Measurements from ENCODE around the gene UTP3. TPM values are rescaled to one million over a fixed set of nuclear protein-coding genes. Genes with fewer than 3 reads are reported as not detected.
"Not testable (repeated sequence)": the region's sequence is repeated elsewhere in the genome, so short reads cannot be mapped to it uniquely, and the experiment has no call there.

Gene UTP3, protein sequence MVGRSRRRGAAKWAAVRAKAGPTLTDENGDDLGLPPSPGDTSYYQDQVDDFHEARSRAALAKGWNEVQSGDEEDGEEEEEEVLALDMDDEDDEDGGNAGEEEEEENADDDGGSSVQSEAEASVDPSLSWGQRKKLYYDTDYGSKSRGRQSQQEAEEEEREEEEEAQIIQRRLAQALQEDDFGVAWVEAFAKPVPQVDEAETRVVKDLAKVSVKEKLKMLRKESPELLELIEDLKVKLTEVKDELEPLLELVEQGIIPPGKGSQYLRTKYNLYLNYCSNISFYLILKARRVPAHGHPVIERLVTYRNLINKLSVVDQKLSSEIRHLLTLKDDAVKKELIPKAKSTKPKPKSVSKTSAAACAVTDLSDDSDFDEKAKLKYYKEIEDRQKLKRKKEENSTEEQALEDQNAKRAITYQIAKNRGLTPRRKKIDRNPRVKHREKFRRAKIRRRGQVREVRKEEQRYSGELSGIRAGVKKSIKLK
- total RNA-seq (2014; rRNA removed), result 17.7 and 33.0 TPM in 2 replicates
- polyA plus RNA-seq (2012), result 24.1 TPM

DNA sequence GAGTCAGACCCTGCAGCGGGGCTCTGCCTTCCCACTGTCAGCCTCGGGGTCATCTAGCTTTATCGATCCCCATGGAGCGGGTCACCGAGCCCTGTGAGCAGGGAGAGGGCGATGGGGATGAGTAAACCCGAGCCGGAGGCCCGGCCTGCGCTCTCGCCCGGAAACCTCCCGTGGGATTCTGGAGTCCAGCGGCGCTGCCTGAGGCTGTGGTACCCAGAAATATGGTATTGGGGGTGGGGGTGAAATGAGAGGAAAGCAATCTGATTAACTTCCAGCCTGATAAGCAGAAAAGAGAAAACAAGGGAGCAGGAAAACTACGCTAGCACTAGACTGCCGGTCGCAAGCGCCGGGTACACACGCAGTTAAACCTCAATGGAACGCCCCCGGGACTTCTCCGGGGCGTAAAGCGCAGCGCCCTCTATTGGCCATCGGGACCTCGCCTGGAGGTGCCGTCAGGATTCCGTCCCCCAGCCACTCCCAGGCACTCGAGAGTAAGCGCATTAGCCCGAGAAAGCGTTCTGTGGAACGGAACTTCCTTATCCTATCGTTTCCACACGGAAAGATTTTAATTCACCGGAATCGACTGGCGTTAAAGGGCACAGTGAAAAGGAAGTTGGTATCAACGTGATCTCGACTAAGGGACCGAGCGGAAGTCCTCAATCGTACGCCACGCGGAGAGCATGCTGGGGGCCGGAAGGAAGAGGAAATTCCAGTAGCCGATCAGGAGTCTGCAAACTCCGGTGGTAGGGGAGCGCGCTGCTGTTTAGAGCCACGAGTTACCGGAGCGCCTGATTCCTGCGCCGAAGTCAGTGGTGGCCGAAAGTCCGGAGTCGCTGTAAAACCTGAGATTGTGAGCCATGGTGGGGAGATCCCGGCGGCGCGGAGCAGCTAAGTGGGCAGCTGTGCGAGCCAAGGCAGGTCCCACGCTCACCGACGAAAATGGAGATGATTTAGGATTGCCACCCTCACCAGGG lies at the start of gene UTP3:
UTP3 (plus strand) TSS at position 712 of the 974 bp plus-strand sequence; CDS start at position 858, 146 bp downstream.
- peak; percentile 99 for DNase-seq (ENCODE audit: low read depth)

DNA sequence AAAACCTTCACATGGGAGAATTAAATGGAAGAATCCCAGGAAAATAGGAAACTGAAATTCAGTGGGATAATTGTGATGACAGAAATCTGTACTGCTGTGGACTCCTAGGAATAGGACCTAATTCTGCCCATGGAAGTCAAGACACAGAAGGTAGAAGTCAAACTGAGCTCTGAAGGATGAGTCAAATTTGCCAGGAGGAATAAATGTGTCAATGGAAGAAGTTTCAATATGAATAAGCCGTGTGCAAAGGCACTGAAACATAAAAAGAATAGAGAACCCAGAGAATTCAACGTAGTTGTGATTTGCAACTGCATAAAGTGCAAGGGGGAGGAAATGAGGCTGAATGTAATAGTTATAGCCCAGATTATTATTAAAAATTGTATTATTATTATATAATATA lies 48.1 kb upstream of the UTP3 start:
- no peak for DNase-seq (ENCODE audit: low read depth)

DNA sequence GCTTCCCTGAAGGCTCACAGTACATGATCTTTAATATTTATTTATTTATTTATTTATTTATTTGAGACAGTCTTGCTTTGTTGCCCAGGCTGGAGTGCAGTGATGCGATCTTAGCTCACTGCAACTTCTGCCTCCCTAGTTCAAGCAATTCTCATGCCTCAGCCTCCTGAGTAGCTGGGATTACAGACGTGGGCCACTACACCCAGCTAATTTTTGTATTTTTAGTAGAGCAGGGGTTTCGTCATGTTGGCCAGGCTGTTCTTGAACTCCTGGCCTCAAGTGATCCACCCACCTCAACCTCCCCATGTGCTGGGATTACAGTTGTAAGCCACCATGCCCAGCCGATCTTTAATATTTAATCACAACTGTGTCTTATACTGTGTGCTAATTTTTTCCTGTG lies 37.6 kb upstream of the UTP3 start:
- not testable (repeated sequence) for DNase-seq (ENCODE audit: low read depth)

DNA sequence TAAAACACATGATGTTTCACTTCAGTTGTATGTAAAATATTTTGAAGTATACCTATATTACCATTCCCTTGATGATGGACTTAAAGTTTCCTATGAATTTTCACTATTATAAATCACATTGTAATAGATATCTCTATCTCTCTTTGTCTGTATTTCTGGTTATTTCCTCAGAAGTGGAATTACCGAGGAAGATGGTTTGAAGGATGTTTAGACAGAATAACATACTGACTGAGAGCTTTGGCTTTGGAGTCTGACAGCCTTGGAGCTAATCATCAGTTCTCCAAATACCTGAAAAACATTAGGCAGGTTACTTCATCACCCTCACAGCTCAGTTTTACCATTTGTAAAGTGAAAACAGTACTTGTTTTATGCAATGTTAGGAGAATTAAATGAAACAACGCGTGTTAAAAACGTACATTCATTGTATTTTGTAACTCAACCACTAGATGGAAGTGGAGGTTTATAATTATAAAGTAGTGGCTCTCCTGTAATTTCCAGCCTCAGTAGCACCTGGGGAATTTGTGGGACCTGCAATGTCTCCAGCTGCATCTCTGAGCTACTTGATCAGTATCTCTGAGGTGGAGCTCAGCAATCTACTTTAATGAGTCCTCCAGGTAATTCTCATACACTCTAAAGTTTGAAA lies 36.3 kb upstream of the UTP3 start:
- DNase-seq (ENCODE audit: low read depth), result peak; percentile 26

DNA sequence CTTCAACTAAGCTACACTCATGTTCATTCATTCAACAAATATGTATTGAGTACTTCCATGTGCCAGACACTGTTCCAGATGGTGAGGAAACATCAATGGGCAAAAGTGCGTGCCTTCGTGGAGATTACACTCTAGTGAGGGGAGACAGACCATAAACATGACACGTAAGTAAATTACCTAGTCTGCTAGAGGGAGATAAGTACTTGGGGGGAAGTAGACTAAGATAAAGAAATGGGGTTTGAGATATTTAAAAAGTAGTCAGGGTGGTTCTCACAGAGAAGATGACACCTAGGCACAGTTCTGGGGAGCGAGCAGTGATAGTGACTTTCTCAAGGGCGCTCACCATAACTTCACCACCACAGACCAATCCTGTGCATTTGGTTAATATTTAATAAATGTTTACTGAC lies 33.7 kb upstream of the UTP3 start:
- no peak for DNase-seq (ENCODE audit: low read depth)

DNA sequence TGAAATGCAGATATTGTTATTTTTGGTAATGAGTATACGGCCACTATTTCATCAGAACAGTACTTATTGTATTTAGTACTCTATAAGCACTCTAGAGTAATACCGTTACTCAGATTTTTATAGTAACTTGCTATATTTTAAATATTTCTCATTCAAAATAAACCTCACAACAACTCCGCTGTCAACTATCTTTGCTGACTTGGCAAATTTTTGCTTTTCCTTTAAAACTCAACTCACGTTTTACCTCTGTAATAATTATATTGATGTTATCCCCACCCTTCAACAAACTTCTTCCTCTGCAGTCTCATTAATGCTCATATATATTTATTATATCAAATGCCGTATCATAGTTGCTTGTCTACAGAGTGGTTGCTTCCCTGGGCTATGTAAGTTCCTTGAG lies 31.0 kb upstream of the UTP3 start:
- DNase-seq (ENCODE audit: low read depth), result no peak

DNA sequence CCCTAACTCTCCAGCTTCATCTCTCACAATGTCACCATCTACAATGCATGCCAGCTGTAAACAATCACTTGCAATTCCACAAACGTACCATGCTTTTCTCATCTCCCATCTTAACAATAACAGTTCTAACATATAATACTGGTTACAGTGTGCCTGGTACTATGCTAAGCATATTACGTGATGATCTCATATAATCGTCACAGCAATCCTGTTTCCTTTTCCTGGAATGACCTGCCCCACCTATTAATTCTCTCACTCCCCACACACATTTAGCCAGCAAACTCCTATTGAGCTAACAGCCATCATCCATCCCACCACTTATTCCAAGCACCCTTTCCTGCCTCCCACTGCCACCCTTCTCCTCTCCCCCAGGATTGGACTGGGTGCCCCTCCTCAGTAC lies 29.9 kb upstream of the UTP3 start:
- DNase-seq (ENCODE audit: low read depth), result no peak

DNA sequence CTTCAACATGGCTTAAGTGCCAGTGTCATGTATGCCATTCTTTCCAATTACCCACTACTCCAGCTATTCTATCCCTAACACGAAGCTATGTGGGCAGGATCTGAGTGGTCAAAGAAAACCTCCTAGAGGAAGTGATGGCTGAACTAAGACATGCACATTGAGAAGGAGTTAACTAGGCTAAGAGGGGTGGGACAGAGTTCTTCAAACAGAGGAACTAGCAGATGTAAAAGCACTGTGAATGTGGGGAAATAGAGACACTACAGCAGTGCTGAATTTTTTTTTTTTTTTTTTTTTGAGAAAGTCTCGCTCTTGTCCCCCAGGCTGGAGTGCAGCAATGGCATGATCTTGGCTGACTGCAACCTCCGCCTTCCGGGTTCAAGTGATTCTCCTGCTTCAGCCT lies 28.2 kb upstream of the UTP3 start:
- no peak for DNase-seq (ENCODE audit: low read depth)

DNA sequence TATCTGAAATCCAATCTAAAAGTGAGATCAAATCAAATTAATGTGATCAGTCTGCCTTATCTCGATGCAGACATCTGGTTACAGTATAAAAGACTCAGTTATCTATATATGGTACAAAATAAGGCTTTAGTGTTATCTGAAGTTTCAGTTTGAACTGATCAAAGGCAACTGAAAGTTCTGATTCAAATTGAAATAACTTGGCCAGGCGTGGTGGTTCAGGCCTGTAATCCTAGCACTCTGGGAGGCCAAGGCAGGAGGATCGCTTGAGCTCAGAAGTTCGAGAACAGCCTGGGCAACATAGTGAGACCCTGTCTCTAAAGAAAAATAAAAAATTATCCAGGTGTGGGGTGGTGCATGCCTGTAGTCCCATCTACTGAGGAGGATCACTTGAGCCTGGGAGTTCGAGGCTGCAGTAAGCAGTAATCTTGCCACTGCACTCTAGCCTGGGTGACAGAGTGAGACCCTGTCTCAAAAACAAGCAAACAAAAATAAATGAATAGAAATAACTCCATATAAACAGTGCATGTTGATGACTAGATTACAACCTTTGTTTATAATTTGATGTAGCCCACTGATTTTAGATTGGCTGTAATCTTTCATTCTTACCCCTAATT lies 26.9 kb upstream of the UTP3 start:
- not testable (repeated sequence) for DNase-seq (ENCODE audit: low read depth)

DNA sequence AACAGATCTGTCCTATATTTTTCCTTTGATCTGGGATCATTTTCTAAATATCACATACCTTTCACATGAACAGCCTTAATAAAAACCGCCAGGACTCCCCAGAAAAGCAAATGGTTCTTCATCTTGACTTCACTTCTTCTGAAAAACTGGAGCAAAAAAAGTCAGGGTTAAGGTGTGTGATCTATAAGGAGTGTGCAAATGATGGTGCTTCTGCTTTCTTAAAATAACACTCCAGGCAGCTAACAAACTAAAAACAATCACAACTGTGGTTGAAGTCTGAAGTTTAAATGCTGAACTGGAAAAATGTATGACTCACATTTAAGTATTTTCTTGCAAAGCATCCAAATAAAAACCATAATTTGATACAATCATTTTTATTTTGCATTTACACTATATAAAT lies 22.0 kb upstream of the UTP3 start, which contains the start of gene JCHAIN:
JCHAIN (minus strand) TSS at position 140 of the 400 bp plus-strand sequence; CDS start at position 122, 18 bp downstream.
- peak; percentile 8 for DNase-seq (ENCODE audit: low read depth)

DNA sequence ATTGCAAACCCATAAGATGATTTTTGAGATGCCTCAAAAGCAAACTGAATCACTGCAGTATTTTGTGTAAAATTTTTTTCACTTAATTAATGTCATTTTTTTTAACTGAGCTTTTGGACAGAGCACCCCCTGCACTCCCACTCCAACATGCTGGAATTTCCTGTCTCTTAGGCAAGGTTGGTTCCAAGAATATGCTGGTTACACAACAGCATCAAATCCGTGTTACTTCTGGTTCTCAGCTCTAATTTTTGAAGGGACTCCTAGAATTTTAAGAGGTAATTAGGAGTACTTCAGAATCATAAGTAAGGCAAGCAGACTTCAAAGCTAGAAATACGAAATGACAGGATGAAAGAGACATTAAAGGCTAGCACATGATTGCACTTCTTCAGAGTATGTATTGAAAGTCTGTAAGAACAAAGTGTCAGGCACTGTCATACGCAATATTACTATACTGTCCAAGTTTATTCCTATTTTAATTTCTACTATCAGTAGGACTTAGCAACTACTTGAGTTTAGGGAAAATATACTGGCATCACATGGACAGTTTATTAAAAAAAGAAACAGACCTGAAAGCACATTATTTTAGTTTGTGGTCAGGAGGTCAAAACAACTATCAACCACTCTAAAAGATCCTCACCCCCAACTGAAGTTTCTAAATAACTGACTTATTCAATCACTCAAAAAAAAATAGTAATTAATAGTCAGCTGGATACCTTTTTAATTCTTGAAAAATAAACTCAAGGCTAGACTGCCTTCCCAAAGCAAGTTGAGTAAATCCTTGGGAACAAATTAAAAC lies 20.4 kb upstream of the UTP3 start:
- DNase-seq (ENCODE audit: low read depth), result no peak

DNA sequence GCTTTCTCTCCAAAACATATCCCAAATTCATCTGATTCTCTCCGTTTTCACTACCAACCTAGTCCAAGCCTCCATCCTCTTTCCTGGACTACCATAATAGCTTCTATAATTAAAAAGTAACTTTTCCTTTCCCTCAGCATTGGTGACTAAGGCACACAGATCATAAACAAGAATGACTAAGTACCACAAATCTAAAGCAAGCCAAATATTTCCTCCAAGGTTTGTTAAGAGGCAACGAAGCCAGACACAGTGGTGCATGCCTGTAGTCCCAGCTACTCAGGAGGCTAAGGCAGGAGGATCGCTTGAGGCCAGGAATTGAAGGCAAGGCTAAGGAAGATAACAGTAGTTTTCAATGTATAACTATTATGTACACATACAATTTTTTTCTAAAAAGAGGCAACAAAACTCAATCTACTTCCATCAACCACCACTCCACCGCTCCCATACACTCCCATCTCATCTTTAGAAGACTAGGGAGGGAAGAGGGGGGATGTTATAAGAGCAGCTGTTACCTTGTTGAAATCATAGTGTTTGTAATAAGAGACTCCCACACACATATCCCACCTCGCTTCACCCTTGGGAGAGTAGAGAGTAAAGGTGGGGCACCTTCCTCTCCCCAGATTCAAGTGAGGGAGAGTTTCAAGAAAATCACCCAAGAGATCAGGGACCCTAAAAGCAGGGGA lies 17.9 kb upstream of the UTP3 start:
- DNase-seq (ENCODE audit: low read depth), result peak; percentile 37

DNA sequence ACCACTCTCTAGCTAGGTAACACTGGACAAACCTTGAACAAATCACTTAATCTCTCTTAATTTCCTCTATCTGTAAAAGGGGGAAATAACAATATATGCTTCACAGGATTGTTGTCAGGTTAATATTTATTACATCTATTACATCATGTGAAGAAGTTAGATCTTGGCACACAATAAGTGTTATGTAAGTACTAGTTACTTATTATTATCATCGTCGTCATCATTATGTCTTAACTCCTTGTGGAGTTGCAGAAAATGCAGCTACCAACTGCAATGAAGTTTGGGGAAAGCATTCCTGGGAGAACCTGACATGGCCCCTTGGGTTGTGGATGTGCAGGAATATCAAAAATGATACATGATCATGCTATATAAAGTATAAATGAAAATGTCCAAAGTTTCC lies 17.2 kb upstream of the UTP3 start:
- DNase-seq (ENCODE audit: low read depth), result no peak

DNA sequence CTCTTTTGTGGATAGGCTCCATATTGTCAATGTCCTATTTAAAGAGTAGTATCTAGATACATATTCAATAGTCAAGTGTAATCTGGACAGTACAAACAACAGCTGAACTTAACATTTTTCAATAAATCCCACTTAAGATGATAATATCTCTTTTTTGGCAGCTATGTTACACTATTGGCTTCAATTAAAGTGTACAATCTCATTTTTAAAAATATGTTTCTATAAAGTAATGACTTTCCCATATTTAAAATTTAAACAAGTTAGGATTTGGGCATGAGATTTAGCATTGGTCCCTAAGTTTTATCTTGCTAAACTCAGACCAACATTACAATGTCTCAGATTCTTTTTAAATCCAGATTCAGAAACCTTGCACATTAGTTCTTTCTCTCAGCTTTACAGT lies 14.1 kb upstream of the UTP3 start:
- DNase-seq (ENCODE audit: low read depth), result no peak

DNA sequence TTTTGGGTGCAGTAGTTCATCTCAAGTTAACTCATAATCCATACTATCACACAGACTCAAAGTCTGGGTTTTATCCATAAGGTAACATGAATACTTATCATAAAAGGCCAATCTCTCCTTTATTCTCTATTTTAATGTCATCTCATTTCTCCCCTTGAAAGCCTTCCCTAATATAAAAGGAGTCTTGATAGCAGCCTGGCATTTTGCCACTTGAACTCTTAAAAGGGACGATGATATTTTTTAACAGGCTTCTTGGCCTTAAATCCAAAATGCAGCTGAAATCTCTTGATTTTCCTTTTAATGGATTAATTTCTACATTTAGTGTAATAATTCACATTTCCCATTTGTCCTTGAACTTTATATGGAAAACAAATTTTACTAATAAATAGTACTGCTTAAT lies 13.6 kb upstream of the UTP3 start:
- DNase-seq (ENCODE audit: low read depth), result no peak

DNA sequence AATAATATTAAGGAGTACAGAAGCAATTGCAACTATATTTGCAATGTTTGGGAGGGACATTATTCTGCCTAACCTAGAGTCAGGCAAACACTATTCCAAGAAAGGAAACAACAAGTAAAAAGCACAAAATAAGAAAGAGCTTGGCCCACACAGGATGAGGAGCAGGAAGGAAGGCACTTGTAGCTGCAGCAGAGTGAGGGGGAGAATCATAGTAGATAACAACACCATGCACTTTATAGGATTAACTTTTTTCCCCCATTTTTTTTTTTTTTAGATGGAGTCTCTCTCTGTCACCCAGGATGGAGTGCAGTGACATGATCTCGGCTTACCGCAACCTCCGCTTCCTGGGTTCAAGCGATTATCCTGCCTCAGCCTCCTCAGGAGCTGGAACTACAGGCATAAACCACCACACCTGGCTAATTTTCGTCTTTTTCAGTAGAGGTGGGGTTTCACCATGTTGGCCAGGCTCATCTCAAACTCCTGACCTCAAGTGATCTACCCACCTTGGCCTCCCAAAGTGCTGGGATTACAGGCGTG lies 11.7 kb upstream of the UTP3 start:
- no peak for DNase-seq (ENCODE audit: low read depth)

DNA sequence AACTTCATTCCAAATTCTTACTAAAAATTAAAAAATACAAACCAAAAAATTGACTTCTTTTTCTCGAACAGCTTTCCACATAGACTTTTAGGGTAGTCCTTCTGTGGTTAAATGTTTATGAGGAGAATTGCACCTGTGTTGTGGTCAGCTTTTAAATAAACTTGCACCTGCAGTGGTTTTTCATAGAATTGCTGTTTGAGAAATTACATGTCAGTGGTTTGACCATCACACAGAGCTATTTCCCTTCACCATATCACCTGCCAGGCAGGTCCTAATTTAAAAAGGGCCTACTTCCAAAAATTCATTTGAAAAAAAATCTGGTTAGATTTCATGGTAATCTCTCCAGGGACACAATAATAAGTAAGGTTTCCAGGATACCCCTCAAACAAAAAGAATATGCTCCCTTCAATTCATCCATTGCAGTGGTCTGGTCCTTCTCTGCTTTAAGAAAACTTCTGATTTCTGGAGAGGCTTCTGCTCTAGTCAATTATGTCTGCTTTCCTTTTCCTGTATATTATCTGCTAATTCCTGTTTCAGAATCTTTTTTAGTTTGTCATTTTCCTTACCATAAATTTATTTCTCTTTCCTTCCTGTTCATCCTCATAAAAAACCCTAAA lies 9.8 kb upstream of the UTP3 start:
- no peak for DNase-seq (ENCODE audit: low read depth)

DNA sequence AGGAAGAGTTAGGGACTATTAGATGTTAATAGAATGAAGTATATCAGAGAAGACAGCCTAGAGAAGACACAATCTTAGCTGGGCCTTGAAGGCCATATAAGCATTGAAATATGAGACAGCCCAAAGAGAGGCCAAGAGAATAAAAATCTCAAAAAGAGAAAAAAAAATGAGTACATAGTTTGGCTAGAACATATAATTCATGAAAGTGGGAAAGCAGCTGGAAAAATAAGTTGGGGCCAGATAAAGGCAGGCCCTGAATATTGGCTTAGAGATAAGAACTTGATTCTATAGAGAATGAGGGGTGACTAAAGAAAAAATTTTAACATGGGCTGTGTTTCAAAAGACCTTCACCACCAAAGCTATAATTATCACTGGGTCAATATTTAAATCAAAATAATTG lies 7.4 kb upstream of the UTP3 start:
- no peak for DNase-seq (ENCODE audit: low read depth)

DNA sequence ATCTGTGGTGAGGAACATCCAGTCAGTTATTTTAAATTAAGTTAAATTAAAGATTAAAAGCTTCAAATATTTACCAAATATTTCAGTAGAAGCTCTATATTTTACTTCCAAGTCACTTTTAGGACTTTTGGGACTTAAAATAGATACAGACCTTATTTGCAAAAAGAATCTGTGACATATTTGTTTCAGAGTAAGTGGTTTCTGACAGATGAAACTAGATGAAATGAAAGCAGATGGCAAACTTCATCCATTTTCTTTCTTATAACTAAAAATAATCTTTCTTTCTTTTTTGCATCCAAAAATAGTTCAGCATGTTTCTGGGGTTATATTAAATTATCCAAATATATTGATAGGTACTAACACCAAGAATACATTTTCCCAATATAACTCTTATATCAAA lies 6.6 kb upstream of the UTP3 start:
- DNase-seq (ENCODE audit: low read depth), result no peak

Data from LHCN-M2 (cell line).